K562 (cell line): ENCODE measurements around the gene COX6A2.
A peak's percentile ranks its signal among the peaks of the same experiment; 100 is the strongest.

Experiments used
- CHCHD3 ChIP-seq: fragments of 250-450 bp; sonication (Bioruptor Pico); IDR thresholded peaks from 2 replicates; pipeline ENCODE4 v2.1.2; 2022; ENCODE audit warnings: mild to moderate bottlenecking
- CREB5 ChIP-seq: fragments of 250-450 bp; sonication (Bioruptor Pico); IDR thresholded peaks from 2 replicates; pipeline ENCODE4 v1.5.0; 2020; ENCODE audit warnings: mild to moderate bottlenecking
- CTCF ChIP-seq, 3 experiments: IDR thresholded peaks in 2 of 3; conservative IDR thresholded peaks in 1 of 3; 2 replicates each; pipeline ENCODE4 v1.5.1; 2011 to 2012; ENCODE audit warnings: low read length in 3 of 3, mild to moderate bottlenecking in 3 of 3, control low read depth in 2 of 3, improper control_type of control experiment in 1 of 3, inconsistent platforms in 1 of 3, low read depth in 1 of 3, mixed read lengths in 1 of 3, moderate library complexity in 1 of 3; ENCODE audit not compliant: insufficient read depth in 2 of 3
- FOXK2 ChIP-seq, 2 experiments: fragments of 450-650 bp; IDR thresholded peaks in 1 of 2; conservative IDR thresholded peaks in 1 of 2; 2 replicates each; pipeline ENCODE4 v1.6.1; 2016; ENCODE audit warnings: low read depth in 2 of 2, mild to moderate bottlenecking in 1 of 2
- GTF2E2 ChIP-seq: fragments of 200-800 bp; sonication (Bioruptor generic); IDR thresholded peaks from 2 replicates; pipeline ENCODE4 v1.6.1; 2016; ENCODE audit warnings: missing genetic modification characterization, missing compliant biosample characterization
- HES1 ChIP-seq: fragments of 450-650 bp; IDR thresholded peaks from 2 replicates; pipeline ENCODE4 v1.6.1; 2016; ENCODE audit warnings: low read depth, mild to moderate bottlenecking, moderate library complexity
- KDM1A ChIP-seq, 2 experiments: fragments of 450-650 bp; IDR thresholded peaks; 2 replicates each; pipeline ENCODE4 v1.6.1; 2016; ENCODE audit warnings: mild to moderate bottlenecking in 2 of 2
- PATZ1 ChIP-seq: fragments of 250-450 bp; sonication (Bioruptor Pico); IDR thresholded peaks from 2 replicates; pipeline ENCODE4 v1.5.0; 2020; ENCODE audit warnings: mild to moderate bottlenecking, borderline replicate concordance
- POLR2A ChIP-seq: fragments of 450-650 bp; conservative IDR thresholded peaks from 2 replicates; pipeline ENCODE4 v1.6.1; 2016
- PTTG1 ChIP-seq: fragments of 450-650 bp; IDR thresholded peaks from 2 replicates; pipeline ENCODE4 v1.6.1; 2016; ENCODE audit warnings: low read depth, mild to moderate bottlenecking, missing genetic modification characterization, missing compliant biosample characterization
- RFX5 ChIP-seq: IDR thresholded peaks from 2 replicates; pipeline ENCODE4 v1.6.1; 2011; ENCODE audit warnings: low read depth, mild to moderate bottlenecking, improper control_type of control experiment, low read length
- TARDBP ChIP-seq: fragments of 450-650 bp; IDR thresholded peaks from 2 replicates; pipeline ENCODE4 v1.6.1; 2016
- ZC3H4 ChIP-seq: sonication (generic); formaldehyde crosslinking; IDR thresholded peaks from 2 replicates; pipeline ENCODE4 v1.9.0; 2021; ENCODE audit warnings: missing genetic modification reagents, borderline replicate concordance
- ZNF324 ChIP-seq: fragments of 250-450 bp; sonication (Bioruptor Pico); IDR thresholded peaks from 2 replicates; pipeline ENCODE4 v1.4.0; 2020; ENCODE audit warnings: mild to moderate bottlenecking

- TF ChIP-seq HES1 (no peak), ZNF324 (CRISPR knock-in tag) (no peak), CTCF (IDR thresholded peaks at IDR 0.05 in 2 of 3, conservative IDR thresholded peaks at IDR 0.05 in 1 of 3; ENCODE audit: insufficient read depth in 2 of 3, low read depth in 1 of 3, low read length in 3 of 3) (peak in 2 of 3 experiments; percentile 36 to 61; a peak in 2 of 6 replicates), PTTG1 (tag) (no peak), CHCHD3 (CRISPR knock-in tag) (no peak), RFX5 (no peak), KDM1A (IDR thresholded peaks at IDR 0.05) (no peak), POLR2A (peak; percentile 5; the same call in 1 of the 2 replicates), TARDBP (no peak), ZC3H4 (no peak), FOXK2 (conservative IDR thresholded peaks at IDR 0.05 in 1 of 2, IDR thresholded peaks at IDR 0.05 in 1 of 2; ENCODE audit: low read depth in 2 of 2) (peak in 1 of 2 experiments; percentile 85; a peak in 2 of 4 replicates), CREB5 (CRISPR knock-in tag) (no peak), PATZ1 (CRISPR knock-in tag) (no peak), GTF2E2 (tag) (no peak)
Observed at GRCh38 chr16:31458073-31458843, 30.1 kb upstream of the COX6A2 start.
